A549 (cell line): ENCODE results near the gene SLC35F4.

Experiments used
- CEBPB ChIP-seq, 2 experiments: fragments of >200 bp in 1 of 2; sonication (Bioruptor Twin) in 1 of 2; formaldehyde crosslinking in 1 of 2; IDR thresholded peaks; 2 replicates each; pipeline ENCODE4 v1.6.1; 2012 to 2016
- CHD4 ChIP-seq: fragments of 200-600 bp; sonication (generic); IDR thresholded peaks from 2 replicates; pipeline ENCODE4 v1.6.1; 2016; ENCODE audit warnings: antibody characterized with exemption, mild to moderate bottlenecking, borderline replicate concordance

DNA sequence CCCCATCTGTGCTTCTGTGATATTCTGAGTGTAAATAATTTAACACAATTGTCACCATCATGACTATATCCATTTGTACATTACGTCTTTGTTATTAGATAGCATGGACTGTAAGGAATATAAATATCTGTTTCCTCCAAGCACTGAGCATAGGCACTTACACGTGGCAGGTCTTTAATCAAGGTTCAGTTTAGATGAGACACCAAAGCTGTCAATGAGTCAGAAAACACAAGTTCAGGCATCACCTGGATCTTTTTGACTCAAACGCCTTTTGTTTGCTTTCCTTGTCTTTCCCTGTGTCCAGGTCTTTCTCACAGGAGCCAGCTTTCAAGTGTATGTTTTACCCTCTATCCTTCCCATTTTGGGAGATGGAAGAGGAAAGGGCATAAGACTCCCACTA lies 209.0 kb downstream of the SLC35F4 start:
- no peak for TF ChIP-seq CEBPB (IDR thresholded peaks at IDR 0.05)
- no peak for TF ChIP-seq CHD4
